ENCODE results near the gene HPS3. TPM values are rescaled to one million over a fixed set of nuclear protein-coding genes. Genes with fewer than 3 reads are reported as not detected.

The HPS3 gene
- total RNA-seq, result 1 to 10 TPM; 6.5 to 9.9 TPM
- 1 to 10 TPM; 4.4 to 8.9 TPM for polyA plus RNA-seq

GRCh38 chr3:149129326-149130205, at the start of gene HPS3:
TSS of gene HPS3 (plus strand) at chr3:149129638. CDS start at chr3:149129724, 86 bp downstream.
- TF ChIP-seq SP1 (IDR thresholded peaks at IDR 0.05), result peak; percentile 67
- peak in 1 of 2 donors; percentile 11 for TF ChIP-seq HNF4A (conservative IDR thresholded peaks at IDR 0.05)
- TF ChIP-seq REST (IDR thresholded peaks at IDR 0.05), result peak; percentile 72
- TF ChIP-seq RAD21 (IDR thresholded peaks at IDR 0.05), result peak; percentile 42 to 45
- peak in 1 of 2 donors; percentile 30 for TF ChIP-seq EGR1 (IDR thresholded peaks at IDR 0.05; ENCODE audit: low read depth in 2 of 2)
- TF ChIP-seq TAF1 (conservative IDR thresholded peaks at IDR 0.05), result peak; percentile 65
- no peak for TF ChIP-seq HNF4G (IDR thresholded peaks at IDR 0.05)
- TF ChIP-seq JUND (IDR thresholded peaks at IDR 0.05), result no peak
- no peak for TF ChIP-seq MAX (IDR thresholded peaks at IDR 0.05)
- TF ChIP-seq ZBTB33 (IDR thresholded peaks at IDR 0.05), result no peak
- TF ChIP-seq RXRA (IDR thresholded peaks at IDR 0.05), result peak; percentile 21 to 36
- TF ChIP-seq ATF3 (IDR thresholded peaks at IDR 0.05), result no peak
- TF ChIP-seq CTCF (IDR thresholded peaks at IDR 0.05; ENCODE audit: low read depth, low read length, missing input control), result no peak
- TF ChIP-seq YY1 (IDR thresholded peaks at IDR 0.05), result peak; percentile 54
- under 1% methylated on average over 84 of the region's 84 CpGs for WGBS

More at GRCh38 chr3:149129326-149130205, at the start of gene HPS3:
- no peaks in the 10 kb centered on the region for H3K9me3 ChIP-seq (ENCODE audit: control insufficient read depth in 4 of 4, low read length in 3 of 4)
- H3K27ac ChIP-seq (ENCODE audit: low read depth in 1 of 2, low read length in 2 of 2), result peak within 1 kb of the TSS; percentile 75 to 84
- no peaks in the 10 kb centered on the region for H3K36me3 ChIP-seq (ENCODE audit: control insufficient read depth in 4 of 4, insufficient read depth in 3 of 4, low read depth in 1 of 4, low read length in 3 of 4)
- H3K27me3 ChIP-seq (ENCODE audit: control insufficient read depth in 4 of 4, insufficient read depth in 4 of 4, low read length in 3 of 4), result no peaks in the 10 kb centered on the region
- peak; percentile 89 for DNase-seq (ENCODE audit: low spot score)
- H3K9ac ChIP-seq (ENCODE audit: low read depth in 1 of 2, low read length in 2 of 2), result peak within 1 kb of the TSS; percentile 23 to 71
- H3K4me1 ChIP-seq (ENCODE audit: control insufficient read depth in 4 of 4, insufficient read depth in 4 of 4, low read length in 3 of 4), result peaks cover 0 to 18% (median 4%) of the 10 kb centered on the region in 4 donors
- peak within 1 kb of the TSS; percentile 82 to 95 (median 90) for H3K4me3 ChIP-seq (ENCODE audit: low read depth in 1 of 3, low read length in 3 of 3)
